Heart right ventricle (tissue), 16 donors: ENCODE results near the gene GK. TPM values are rescaled to one million over a fixed set of nuclear protein-coding genes. Genes with fewer than 3 reads are reported as not detected.
A peak's percentile ranks its signal among the peaks of the same experiment; 100 is the strongest.

Experiments used
- ATAC-seq, 8 donors: fragments of 200-7000 bp; cut with Tn5 transposase; one replicate each; pipeline ENCODE4 v1.9.1; 2020; ENCODE audit warnings: mild to moderate bottlenecking in 8 of 8, moderate library complexity in 8 of 8, moderate number of reproducible peaks in 1 of 8
- DNase-seq, 2 donors: peaks; one replicate each; pipeline ENCODE4 v3.0.0-alpha.2; 2020
- H3K27ac ChIP-seq, 10 donors: fragments of 200-600 bp; sonication (generic) in 2 of 10; one replicate each; pipeline versions ENCODE4 v1.5.0 to v1.8.0; 2020 to 2022; ENCODE audit warnings: mild to moderate bottlenecking in 3 of 10
- H3K27me3 ChIP-seq, 7 donors: fragments of 200-600 bp; one replicate each; pipeline ENCODE4 v1.8.0; 2021 to 2022; ENCODE audit warnings: mild to moderate bottlenecking in 2 of 7
- H3K36me3 ChIP-seq, 9 donors: fragments of 200-600 bp; sonication (generic) in 1 of 9; one replicate each; pipeline versions ENCODE4 v1.5.0 to v1.8.0; 2020 to 2022; ENCODE audit warnings: mild to moderate bottlenecking in 2 of 9
- H3K4me1 ChIP-seq, 9 donors: fragments of 200-600 bp; sonication (generic) in 1 of 9; one replicate each; pipeline versions ENCODE4 v1.5.0 to v1.8.0; 2020 to 2022; ENCODE audit warnings: mild to moderate bottlenecking in 4 of 9
- H3K4me3 ChIP-seq, 10 donors: fragments of 200-600 bp; sonication (generic) in 2 of 10; one replicate each; pipeline versions ENCODE4 v1.5.0 to v1.8.0; 2020 to 2022; ENCODE audit warnings: mild to moderate bottlenecking in 7 of 10, moderate library complexity in 2 of 10
- H3K9me3 ChIP-seq, 11 donors: fragments of 200-600 bp in 10 of 11; sonication (generic) in 2 of 11; one replicate each; pipeline versions ENCODE4 v1.5.0 to v1.8.0; 2013 to 2022; ENCODE audit warnings: mild to moderate bottlenecking in 2 of 11, control low read depth in 1 of 11, moderate library complexity in 1 of 11
- WGBS, 2 donors: extraction: QIAGEN DNeasy Blood & Tissue Kit; methylation state at CpG; one replicate each; pipeline ENCODE4 v1.1.7; 2013; ENCODE audit warnings: inconsistent platforms in 1 of 2; 5-methylcytosine and 5-hydroxymethylcytosine counted together
- intact Hi-C, 10 donors: fragments of 100-400 bp; cut with DNase I; formaldehyde crosslinking; loops; one replicate each; pipeline versions ENCODE4 v1.11.1 to v1.14.2; 2022
- polyA plus RNA-seq, 2 donors: library from polyadenylated mRNA; stranded (reverse); fragments of 200-250 nt; gene quantifications; one replicate each; pipeline ENCODE4 v1.2.3, GENCODE V29; 2013
- total RNA-seq, 10 donors: library from RNA; stranded (reverse); fragmentation: NEBNext Ultra II Directional in 3 of 10; extraction: Animal tissue kit (Norgen Biotek cat#: 25700) in 3 of 10; gene quantifications; one replicate each; pipeline versions ENCODE4 v1.2.1 to v1.2.4, GENCODE V29; 2021 to 2023
- TF ChIP-seq, protein P1 (sequence below), 9 donors: fragments of 200-600 bp; sonication (generic) in 2 of 9; IDR thresholded peaks; one replicate each; pipeline versions ENCODE4 v1.5.0 to v1.8.0; 2021 to 2022; ENCODE audit warnings: antibody characterized with exemption in 9 of 9, mild to moderate bottlenecking in 5 of 9, moderate library complexity in 1 of 9
- donor health status: Arrhythmogenic right ventricular cardiomyopathy.
- donor health status: ischemic (EF 13 %, LVEDD 7.1; RV severe dilation, severe dysfunction).
- donor health status: healthy with polysubstance abuse.
- donor health status: DM: no; HTN: yes; CAD: no.
- donor health status: DM: no; HTN: no; CAD: no.
- donor health status: ischemic (EF 25% LVEDD 6.9; RV normal size, moderate dysfunction).
- donor health status: ischemic (EF 25% LVEDD 5.7; RV mildly dilated, moderate dysfunction).
- donor health status: healthy.
- donor health status: DM: yes; HTN: yes; CAD: no.
- donor health status: Ischemic cardiomyopathy.
- donor health status: ischemic (EF 35%, LVEDD 5.7; RV mildly dilated, moderate dysfunction).
- donor health status: nonischemic (EF 11% LVEDD 7.7; RV severe dilation, severe dysfunction).
- donor health status: DM: yes; HTN: yes; CAD: no.
- donor health status: PGD.
- donor health status: ischemic (EF 29% LVEDD 5.4; RV normal size, mild dysfunction).
- donor health status: nonischemic (EF 23%, LVEDD 6.1; RV moderate dilation, normal function).

GK gene
- total and polyA plus RNA-seq, 12 donors, result 3.6 to 13.6 (median 9.6) TPM

DNA sequence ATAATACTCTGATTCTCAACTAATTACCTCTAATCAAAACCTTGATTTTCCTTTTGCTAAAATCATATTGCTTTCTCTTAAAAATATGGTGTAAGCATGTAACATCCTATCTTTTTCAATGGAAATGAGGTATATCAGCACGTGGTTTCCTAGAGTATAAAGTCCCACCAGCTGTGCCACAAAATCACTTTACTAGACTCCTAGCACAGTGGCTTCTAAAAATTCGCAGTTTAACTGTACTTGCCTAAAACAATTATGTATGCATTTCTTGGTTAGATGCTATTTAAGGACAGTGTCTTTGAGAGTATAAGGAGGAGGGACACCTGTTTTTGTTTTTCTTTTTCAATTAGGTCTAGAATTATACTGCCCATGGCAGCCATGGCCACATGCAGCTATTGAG lies 62.8 kb downstream of the GK start:
- H3K4me3 ChIP-seq, result no peak overlapping the region
- DNase-seq (no peak), ATAC-seq (no peak)
- WGBS, 2 donors, result 89 to 91% methylated on average over 2 of the region's 2 CpGs
- H3K9me3 ChIP-seq, result no peaks in the 10 kb centered on the region
- intact Hi-C loops, result loop anchor here in 4 of 10 donors (10.0 kb wide), 3 partner anchors 81 to 151 kb away; partner anchors contain the start of gene TASL (in 1 of the 4)
- peaks cover 0 to 54% (median 0%) of the 10 kb centered on the region in 9 donors for H3K36me3 ChIP-seq
- H3K27me3 ChIP-seq, result peaks cover 0 to 26% (median 0%) of the 10 kb centered on the region in 7 donors
- TF ChIP-seq, protein P1, sequence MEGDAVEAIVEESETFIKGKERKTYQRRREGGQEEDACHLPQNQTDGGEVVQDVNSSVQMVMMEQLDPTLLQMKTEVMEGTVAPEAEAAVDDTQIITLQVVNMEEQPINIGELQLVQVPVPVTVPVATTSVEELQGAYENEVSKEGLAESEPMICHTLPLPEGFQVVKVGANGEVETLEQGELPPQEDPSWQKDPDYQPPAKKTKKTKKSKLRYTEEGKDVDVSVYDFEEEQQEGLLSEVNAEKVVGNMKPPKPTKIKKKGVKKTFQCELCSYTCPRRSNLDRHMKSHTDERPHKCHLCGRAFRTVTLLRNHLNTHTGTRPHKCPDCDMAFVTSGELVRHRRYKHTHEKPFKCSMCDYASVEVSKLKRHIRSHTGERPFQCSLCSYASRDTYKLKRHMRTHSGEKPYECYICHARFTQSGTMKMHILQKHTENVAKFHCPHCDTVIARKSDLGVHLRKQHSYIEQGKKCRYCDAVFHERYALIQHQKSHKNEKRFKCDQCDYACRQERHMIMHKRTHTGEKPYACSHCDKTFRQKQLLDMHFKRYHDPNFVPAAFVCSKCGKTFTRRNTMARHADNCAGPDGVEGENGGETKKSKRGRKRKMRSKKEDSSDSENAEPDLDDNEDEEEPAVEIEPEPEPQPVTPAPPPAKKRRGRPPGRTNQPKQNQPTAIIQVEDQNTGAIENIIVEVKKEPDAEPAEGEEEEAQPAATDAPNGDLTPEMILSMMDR (IDR thresholded peaks at IDR 0.05), result no peak
- no peak overlapping the region for H3K27ac ChIP-seq
- H3K4me1 ChIP-seq, result no peaks in the 10 kb centered on the region

DNA sequence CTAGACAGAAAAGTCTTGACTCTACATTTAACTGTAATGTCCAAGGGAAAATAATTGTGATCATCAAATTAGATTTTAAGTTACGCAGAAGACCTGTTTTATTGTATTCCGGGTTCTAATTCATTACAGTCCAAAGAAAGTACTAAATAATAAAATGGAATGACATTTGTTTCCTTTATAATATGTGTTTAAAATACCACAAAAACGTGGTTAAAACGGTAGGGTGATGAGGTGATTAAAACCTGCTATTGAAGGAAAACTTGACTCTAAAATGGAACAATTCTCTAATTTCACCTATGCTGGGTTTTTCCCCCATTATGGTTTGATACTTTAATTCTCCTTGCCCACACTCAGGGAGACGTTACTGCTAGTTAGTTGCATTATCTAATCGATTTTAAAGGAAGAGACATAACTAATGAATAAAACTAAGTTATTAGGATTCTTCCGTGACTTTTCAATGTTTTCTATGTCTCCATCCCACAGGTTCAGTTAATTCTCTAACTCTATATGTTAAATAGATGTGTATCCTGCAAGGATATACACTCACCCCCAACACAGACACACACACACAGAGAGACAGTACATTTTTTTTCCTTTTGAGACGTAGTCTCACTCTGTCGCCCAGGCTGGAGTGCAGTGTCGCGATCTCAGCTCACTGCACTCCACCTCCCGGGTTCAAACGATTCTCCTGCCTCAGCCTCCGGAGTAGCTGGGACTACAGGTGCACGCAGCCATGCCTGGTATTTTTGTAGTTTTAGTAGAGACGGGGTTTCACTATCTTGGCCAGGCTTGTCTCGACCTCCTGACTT lies 80.8 kb downstream of the GK start:
- no peak overlapping the region for H3K27ac ChIP-seq
- intact Hi-C loops, result no loop called here
- no peaks in the 10 kb centered on the region for H3K4me1 ChIP-seq
- no peaks in the 10 kb centered on the region for H3K9me3 ChIP-seq
- peaks cover 0 to 26% (median 0%) of the 10 kb centered on the region in 7 donors for H3K27me3 ChIP-seq
- ATAC-seq (no peak), DNase-seq (no peak)
- TF ChIP-seq, protein P1 (IDR thresholded peaks at IDR 0.05), result no peak
- no peak overlapping the region for H3K4me3 ChIP-seq
- WGBS, 2 donors, result 76 to 81% methylated on average over 17 of the region's 17 CpGs
- peaks cover 0 to 5% (median 0%) of the 10 kb centered on the region in 9 donors for H3K36me3 ChIP-seq

DNA sequence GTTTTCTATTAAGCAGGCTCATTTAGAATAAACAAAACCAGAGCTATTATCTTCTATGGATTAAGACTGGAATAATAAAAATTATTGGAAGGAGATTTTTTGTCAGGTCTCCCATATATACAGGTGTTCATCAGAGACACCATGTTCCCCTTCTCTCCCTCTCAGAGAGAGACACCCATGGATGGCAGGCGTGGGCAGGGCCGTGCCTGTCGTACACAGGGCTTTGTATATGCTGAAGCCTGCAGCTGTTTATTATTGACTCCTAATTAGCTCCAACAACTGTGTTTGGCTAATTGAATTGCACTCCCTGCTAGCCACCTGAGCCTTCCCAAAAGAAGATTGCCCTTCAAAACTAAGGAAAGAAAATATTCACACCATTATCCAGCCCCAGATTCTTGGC lies 81.6 kb downstream of the GK start:
- Histone ChIP-seq H3K27ac (no peak overlapping the region), H3K4me3 (no peak overlapping the region), H3K9me3 (no peaks in the 10 kb centered on the region), H3K4me1 (no peaks in the 10 kb centered on the region), H3K27me3 (peaks cover 0 to 26% (median 0%) of the 10 kb centered on the region in 7 donors), H3K36me3 (peaks cover 0 to 5% (median 0%) of the 10 kb centered on the region in 9 donors)
- ATAC-seq (no peak), DNase-seq (no peak)
- TF ChIP-seq, protein P1 (IDR thresholded peaks at IDR 0.05), result no peak
- 75 to 81% methylated on average over 3 of the region's 3 CpGs for WGBS, 2 donors
- intact Hi-C loops, result no loop called here

DNA sequence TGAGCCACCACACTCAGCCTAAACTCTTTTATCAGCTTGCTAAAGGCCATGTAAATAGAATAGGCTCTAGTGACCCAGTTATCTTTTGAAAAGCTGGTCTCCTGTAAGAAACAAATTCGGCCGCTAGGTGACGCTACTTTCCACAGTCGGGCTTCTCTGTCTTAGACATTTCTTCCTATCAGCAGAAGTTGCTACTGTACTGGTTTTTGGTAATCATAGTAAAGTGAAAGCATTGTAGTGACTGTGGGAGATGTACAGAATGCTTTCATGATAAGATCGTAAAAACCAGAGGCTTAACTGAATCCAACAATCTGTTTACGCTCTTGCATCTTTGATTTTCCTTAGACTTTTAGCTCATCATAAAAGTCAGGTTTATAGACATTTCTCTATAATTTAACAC lies 82.6 kb downstream of the GK start:
- Histone ChIP-seq H3K4me3 (no peak overlapping the region), H3K4me1 (no peaks in the 10 kb centered on the region), H3K27ac (no peak overlapping the region), H3K27me3 (peaks cover 0 to 25% (median 0%) of the 10 kb centered on the region in 7 donors), H3K9me3 (no peaks in the 10 kb centered on the region), H3K36me3 (peaks cover 0 to 2% (median 0%) of the 10 kb centered on the region in 9 donors)
- intact Hi-C loops, result no loop called here
- ATAC-seq, result peak in 1 of 8 donors; percentile 42
- TF ChIP-seq, protein P1 (IDR thresholded peaks at IDR 0.05), result peak in 8 of 9 donors; percentile 15 to 75 (median 54)
- peak; percentile 11 to 18 for DNase-seq
- 14 to 15% methylated on average over 6 of the region's 6 CpGs for WGBS, 2 donors
